ENCODE data around the gene CAMK2D.

CAMK2D gene

GRCh38 chr4:113539408-113539807 is 222.1 kb downstream of the CAMK2D start:
- TF ChIP-seq CTCF (conservative IDR thresholded peaks at IDR 0.05; ENCODE audit: low read depth, low read length) = no peak
- H3K4me3 ChIP-seq (ENCODE audit: low read length) = no peak overlapping the region
- DNase-seq (ENCODE audit: low read depth) = no peak

GRCh38 chr4:113537628-113538027 is 223.9 kb downstream of the CAMK2D start:
- TF ChIP-seq CTCF (conservative IDR thresholded peaks at IDR 0.05; ENCODE audit: low read depth, low read length) = no peak
- DNase-seq (ENCODE audit: low read depth) = no peak

GRCh38 chr4:113537203-113537602 is 224.3 kb downstream of the CAMK2D start:
- no peak for DNase-seq (ENCODE audit: low read depth)
- no peak for TF ChIP-seq CTCF (conservative IDR thresholded peaks at IDR 0.05; ENCODE audit: low read depth, low read length)
- no peak overlapping the region for H3K4me3 ChIP-seq (ENCODE audit: low read length)

More at GRCh38 chr4:113537628-113538027, 223.9 kb downstream of the CAMK2D start:
- no peak overlapping the region for H3K4me3 ChIP-seq (ENCODE audit: low read length)

- no peak for TF ChIP-seq CTCF (conservative IDR thresholded peaks at IDR 0.05; ENCODE audit: low read depth, low read length)
- no peak overlapping the region for H3K4me3 ChIP-seq (ENCODE audit: low read length)
- no peak for DNase-seq (ENCODE audit: low read depth)
Measured at GRCh38 chr4:113534711-113535110, 226.8 kb downstream of the CAMK2D start.

- TF ChIP-seq CTCF (conservative IDR thresholded peaks at IDR 0.05; ENCODE audit: low read depth, low read length) = no peak
- no peak overlapping the region for H3K4me3 ChIP-seq (ENCODE audit: low read length)
Measured at GRCh38 chr4:113531572-113531971, 230.0 kb downstream of the CAMK2D start.

GRCh38 chr4:113528395-113528794 is 233.1 kb downstream of the CAMK2D start:
- DNase-seq (ENCODE audit: low read depth) = no peak
- no peak for TF ChIP-seq CTCF (conservative IDR thresholded peaks at IDR 0.05; ENCODE audit: low read depth, low read length)
- no peak overlapping the region for H3K4me3 ChIP-seq (ENCODE audit: low read length)

More at GRCh38 chr4:113531572-113531971, 230.0 kb downstream of the CAMK2D start:
- no peak for DNase-seq (ENCODE audit: low read depth)

- no peak overlapping the region for H3K4me3 ChIP-seq (ENCODE audit: low read length)
- TF ChIP-seq CTCF (conservative IDR thresholded peaks at IDR 0.05; ENCODE audit: low read depth, low read length) = no peak
- DNase-seq (ENCODE audit: low read depth) = no peak
Measured at GRCh38 chr4:113525521-113525920, 236.0 kb downstream of the CAMK2D start.
